Prostate gland (tissue), 2 donors: ENCODE results near the gene BAAT. TPM values are rescaled to one million over a fixed set of nuclear protein-coding genes. Genes with fewer than 3 reads are reported as not detected.

Source experiments
- DNase-seq: peaks from one replicate; pipeline ENCODE4 v3.0.0-alpha.2; 2019; ENCODE audit warnings: low spot score
- H3K27ac ChIP-seq, 2 donors: fragments of 200-600 bp; sonication (generic); 2 replicates each; pipeline ENCODE4 v1.5.1; 2017 to 2019
- H3K27me3 ChIP-seq: fragments of 200-600 bp; sonication (generic); replicated peaks from 2 replicates; pipeline ENCODE4 v1.5.1; 2019; ENCODE audit not compliant: insufficient read depth
- H3K36me3 ChIP-seq, 2 donors: fragments of 200-600 bp; sonication (generic); 1 replicate in 1 of 2; 2 replicates in 1 of 2; pipeline versions ENCODE4 v1.5.1 to v1.8.1; 2017 to 2019
- H3K4me1 ChIP-seq: fragments of 200-600 bp; sonication (generic); replicated peaks from 2 replicates; pipeline ENCODE4 v1.5.1; 2019
- H3K4me3 ChIP-seq, 2 donors: fragments of 200-600 bp; sonication (generic); 2 replicates each; pipeline ENCODE4 v1.5.1; 2017 to 2019
- H3K9me3 ChIP-seq: fragments of 200-600 bp; sonication (generic); 2 replicates; pipeline ENCODE4 v1.5.1; 2017
- CTCF ChIP-seq, 4 experiments: fragments of 200-600 bp in 2 of 4; fragments of 450-650 bp in 2 of 4; sonication (generic) in 2 of 4; IDR thresholded peaks; 1 replicate in 3 of 4; 2 replicates in 1 of 4; pipeline ENCODE4 v1.5.1; 2016 to 2019; ENCODE audit warnings: antibody characterized with exemption in 4 of 4, mild to moderate bottlenecking in 2 of 4, moderate library complexity in 2 of 4
- POLR2A ChIP-seq: fragments of 450-650 bp; IDR thresholded peaks from one replicate; pipeline ENCODE4 v1.6.1; 2016; ENCODE audit warnings: antibody characterized with exemption, mild to moderate bottlenecking
- POLR2AphosphoS5 ChIP-seq: sonication (generic); formaldehyde crosslinking; IDR thresholded peaks from one replicate; pipeline ENCODE4 v1.6.1; 2017; ENCODE audit warnings: antibody characterized with exemption
- WGBS: methylation state at CpG from one replicate; pipeline ENCODE4 v1.1.5; 2018; 5-methylcytosine and 5-hydroxymethylcytosine counted together
- intact Hi-C: fragments of 100-400 bp; cut with DNase I; formaldehyde crosslinking; loops from one replicate; pipeline ENCODE4 v1.14.2; 2022
- total RNA-seq, 2 donors: library from RNA; depleted of rRNA; stranded (reverse); fragments of >200 nt; gene quantifications; one replicate each; pipeline ENCODE4 v1.1.0, GENCODE V29; 2016

Gene BAAT
- total RNA-seq, 2 donors from 2014 or later = not detected

GRCh38 chr9:101381833-101382342, 2.9 kb downstream of the BAAT start:
- H3K36me3 ChIP-seq = no peaks in the 10 kb centered on the region
- H3K27ac ChIP-seq = no peak overlapping the region
- no peaks in the 10 kb centered on the region for H3K4me1 ChIP-seq
- H3K9me3 ChIP-seq = no peaks in the 10 kb centered on the region
- intact Hi-C loops = no loop called here
- DNase-seq = no peak
- H3K4me3 ChIP-seq = no peak overlapping the region
- WGBS = 97% methylated on average over 2 of the region's 2 CpGs
- TF ChIP-seq POLR2AphosphoS5 (no peak), CTCF (IDR thresholded peaks at IDR 0.05) (no peak), POLR2A (no peak)
- H3K27me3 ChIP-seq = no peaks in the 10 kb centered on the region

- no peak overlapping the region for H3K4me3 ChIP-seq
- TF ChIP-seq CTCF (IDR thresholded peaks at IDR 0.05) (no peak), POLR2A (no peak), POLR2AphosphoS5 (no peak)
- H3K27ac ChIP-seq = no peak overlapping the region
- WGBS = 94% methylated on average over 3 of the region's 3 CpGs
- no peaks in the 10 kb centered on the region for H3K9me3 ChIP-seq
- no peak for DNase-seq
- H3K36me3 ChIP-seq = no peaks in the 10 kb centered on the region
- H3K27me3 ChIP-seq = no peaks in the 10 kb centered on the region
- H3K4me1 ChIP-seq = no peaks in the 10 kb centered on the region
- intact Hi-C loops = no loop called here
Observed at GRCh38 chr9:101381118-101381517, 3.7 kb downstream of the BAAT start.

DNA sequence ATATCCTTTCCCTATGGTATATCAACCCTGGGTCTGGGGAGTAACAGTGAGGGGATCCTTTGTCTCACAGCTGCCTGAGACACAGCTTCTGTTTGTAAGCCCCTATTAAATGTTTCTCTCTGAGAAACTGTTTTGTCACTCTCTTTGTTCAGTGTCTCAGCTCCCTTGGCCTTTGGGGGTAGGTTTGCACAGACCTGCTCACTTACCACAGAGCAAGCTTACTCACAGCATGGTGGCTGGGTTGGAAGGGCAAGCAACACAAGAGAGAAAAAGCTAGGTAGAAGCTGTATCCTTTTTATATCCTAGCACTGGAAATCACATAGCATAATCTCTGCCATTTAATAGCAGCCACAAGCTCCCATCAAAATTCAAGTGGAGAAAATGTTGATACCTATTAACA, 4.5 kb downstream of the BAAT start:
- TF ChIP-seq POLR2AphosphoS5 (no peak), CTCF (IDR thresholded peaks at IDR 0.05) (no peak), POLR2A (no peak)
- Histone ChIP-seq H3K4me3 (no peak overlapping the region), H3K4me1 (no peaks in the 10 kb centered on the region), H3K36me3 (no peaks in the 10 kb centered on the region), H3K9me3 (no peaks in the 10 kb centered on the region), H3K27me3 (no peaks in the 10 kb centered on the region), H3K27ac (no peak overlapping the region)
- no peak for DNase-seq
- intact Hi-C loops = no loop called here

- Histone ChIP-seq H3K36me3 (no peaks in the 10 kb centered on the region), H3K27ac (no peak overlapping the region), H3K4me1 (no peaks in the 10 kb centered on the region), H3K27me3 (no peaks in the 10 kb centered on the region), H3K4me3 (no peak overlapping the region), H3K9me3 (no peaks in the 10 kb centered on the region)
- intact Hi-C loops = no loop called here
- WGBS = 55% methylated on average over 6 of the region's 6 CpGs
- DNase-seq = no peak
- no peak for TF ChIP-seq POLR2A
- no peak for TF ChIP-seq CTCF (IDR thresholded peaks at IDR 0.05)
Observed at GRCh38 chr9:101376111-101376848, 8.5 kb downstream of the BAAT start.

DNA sequence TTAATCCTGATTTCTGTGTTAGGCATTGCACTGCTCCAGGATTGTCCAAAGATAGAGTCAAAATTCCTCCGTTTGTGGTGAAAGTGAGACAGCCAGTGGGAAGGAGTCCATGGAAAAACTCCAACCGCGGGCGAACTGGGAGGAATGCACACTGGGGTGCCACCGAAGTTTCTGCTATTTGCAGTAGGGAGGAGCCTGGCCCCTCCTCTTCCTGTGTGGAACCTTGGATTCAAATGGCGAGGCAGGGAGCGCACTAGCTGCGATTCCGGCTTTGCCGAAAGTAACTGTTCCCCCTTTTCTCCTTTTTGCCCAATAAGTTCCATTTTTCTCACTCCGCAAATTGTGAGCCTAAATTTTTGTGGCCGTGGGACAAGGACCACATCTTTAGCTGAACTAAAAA, 9.3 kb downstream of the BAAT start:
- Histone ChIP-seq H3K4me1 (no peaks in the 10 kb centered on the region), H3K36me3 (no peaks in the 10 kb centered on the region), H3K27me3 (no peaks in the 10 kb centered on the region), H3K27ac (no peak overlapping the region), H3K4me3 (no peak overlapping the region), H3K9me3 (no peaks in the 10 kb centered on the region)
- TF ChIP-seq POLR2A (no peak), POLR2AphosphoS5 (no peak), CTCF (IDR thresholded peaks at IDR 0.05) (no peak)
- intact Hi-C loops = no loop called here
- 93% methylated on average over 12 of the region's 12 CpGs for WGBS
- DNase-seq = no peak
